ENCODE results near the gene FAF1. TPM values are rescaled to one million over a fixed set of nuclear protein-coding genes. Genes with fewer than 3 reads are reported as not detected.

The FAF1 gene
- total RNA-seq, 2 donors from 2014 or later: 17.8 to 27.5 TPM

GRCh38 chr1:50923564-50923963, 36.5 kb downstream of the FAF1 start:
- Histone ChIP-seq H3K36me3 (replicated peaks in 1 of 2; ENCODE audit: insufficient read depth in 1 of 2, low read depth in 2 of 2) (no peaks in the 10 kb centered on the region), H3K27me3 (no peaks in the 10 kb centered on the region), H3K27ac (no peak overlapping the region), H3K4me1 (no peaks in the 10 kb centered on the region), H3K4me3 (no peak overlapping the region), H3K9me3 (no peaks in the 10 kb centered on the region)
- DNase-seq (no peak), ATAC-seq (no peak)
- TF ChIP-seq CTCF (IDR thresholded peaks at IDR 0.05) (no peak), POLR2A (IDR thresholded peaks at IDR 0.05) (no peak)
- WGBS, 2 donors: 92 to 100% methylated on average over 1 of the region's 1 CpG
- intact Hi-C loops (cut with DNase I): no loop called here

GRCh38 chr1:50921029-50921428, 39.0 kb downstream of the FAF1 start:
- no peaks in the 10 kb centered on the region for H3K4me1 ChIP-seq

GRCh38 chr1:50920409-50920808, 39.7 kb downstream of the FAF1 start:
- no peaks in the 10 kb centered on the region for H3K27me3 ChIP-seq
- no peaks in the 10 kb centered on the region for H3K9me3 ChIP-seq
- H3K27ac ChIP-seq: no peak overlapping the region
- no peak overlapping the region for H3K4me3 ChIP-seq
- no peaks in the 10 kb centered on the region for H3K4me1 ChIP-seq
- no peaks in the 10 kb centered on the region for H3K36me3 ChIP-seq (replicated peaks in 1 of 2; ENCODE audit: insufficient read depth in 1 of 2, low read depth in 2 of 2)
- intact Hi-C loops (cut with DNase I): no loop called here
- 92 to 96% methylated on average over 1 of the region's 1 CpG for WGBS, 2 donors
- DNase-seq (no peak), ATAC-seq (no peak)
- TF ChIP-seq CTCF (IDR thresholded peaks at IDR 0.05) (no peak), POLR2A (IDR thresholded peaks at IDR 0.05) (no peak)

More at GRCh38 chr1:50921029-50921428, 39.0 kb downstream of the FAF1 start:
- no peak for ATAC-seq
- Histone ChIP-seq H3K36me3 (replicated peaks in 1 of 2; ENCODE audit: insufficient read depth in 1 of 2, low read depth in 2 of 2) (no peaks in the 10 kb centered on the region), H3K9me3 (no peaks in the 10 kb centered on the region), H3K27ac (no peak overlapping the region), H3K4me3 (no peak overlapping the region), H3K27me3 (no peaks in the 10 kb centered on the region)
- TF ChIP-seq POLR2A (IDR thresholded peaks at IDR 0.05) (no peak), CTCF (IDR thresholded peaks at IDR 0.05) (no peak)
- 66 to 100% methylated on average over 3 to 4 of the region's 4 CpGs for WGBS, 2 donors
- no peak for DNase-seq
- intact Hi-C loops (cut with DNase I): no loop called here

GRCh38 chr1:50917138-50918137, 42.6 kb downstream of the FAF1 start:
- 80 to 86% methylated on average over 4 of the region's 4 CpGs for WGBS, 2 donors
- Histone ChIP-seq H3K4me3 (no peak overlapping the region), H3K4me1 (no peaks in the 10 kb centered on the region), H3K9me3 (no peaks in the 10 kb centered on the region), H3K27me3 (no peaks in the 10 kb centered on the region), H3K27ac (no peak overlapping the region), H3K36me3 (replicated peaks in 1 of 2; ENCODE audit: insufficient read depth in 1 of 2, low read depth in 2 of 2) (no peaks in the 10 kb centered on the region)
- ATAC-seq: no peak
- DNase-seq: no peak
- no peak for TF ChIP-seq POLR2A (IDR thresholded peaks at IDR 0.05)
- intact Hi-C loops (cut with DNase I): no loop called here

GRCh38 chr1:50915621-50916020, 44.4 kb downstream of the FAF1 start:
- no peak overlapping the region for H3K4me3 ChIP-seq
- DNase-seq (no peak), ATAC-seq (no peak)
- no peaks in the 10 kb centered on the region for H3K9me3 ChIP-seq
- no peak overlapping the region for H3K27ac ChIP-seq
- no peak for TF ChIP-seq CTCF (IDR thresholded peaks at IDR 0.05)
- TF ChIP-seq POLR2A (IDR thresholded peaks at IDR 0.05): no peak
- H3K36me3 ChIP-seq (replicated peaks in 1 of 2; ENCODE audit: insufficient read depth in 1 of 2, low read depth in 2 of 2): no peaks in the 10 kb centered on the region
- no peaks in the 10 kb centered on the region for H3K4me1 ChIP-seq
- 90 to 96% methylated on average over 2 of the region's 2 CpGs for WGBS, 2 donors
- no peaks in the 10 kb centered on the region for H3K27me3 ChIP-seq
- intact Hi-C loops (cut with DNase I): no loop called here
